GM12878 (cell line): Measurements from ENCODE around the gene FOXF1. TPM values are rescaled to one million over a fixed set of nuclear protein-coding genes. Genes with fewer than 3 reads are reported as not detected.

ENCODE experiments used
- ATF7 ChIP-seq: fragments of 450-650 bp; IDR thresholded peaks from 2 replicates; pipeline ENCODE4 v1.6.1; 2016; ENCODE audit warnings: low read depth, mild to moderate bottlenecking
- BMI1 ChIP-seq: fragments of 450-650 bp; IDR thresholded peaks from 2 replicates; pipeline ENCODE4 v1.6.1; 2016; ENCODE audit warnings: mild to moderate bottlenecking, moderate library complexity, borderline replicate concordance
- CEBPZ ChIP-seq: fragments of 150-350 bp; IDR thresholded peaks from 2 replicates; pipeline ENCODE4 v1.6.1; 2016; ENCODE audit warnings: low read depth, low read length
- CREB1 ChIP-seq: IDR thresholded peaks from 2 replicates; pipeline ENCODE4 v1.6.1; 2012; ENCODE audit warnings: low read depth, mild to moderate bottlenecking, inconsistent platforms
- GABPA ChIP-seq: IDR thresholded peaks from 2 replicates; pipeline ENCODE4 v1.6.1; 2014; ENCODE audit warnings: antibody characterized with exemption, low read depth, mild to moderate bottlenecking, inconsistent platforms
- HCFC1 ChIP-seq: fragments of 150-350 bp; IDR thresholded peaks from 2 replicates; pipeline ENCODE4 v1.6.1; 2014; ENCODE audit warnings: low read length
- HSF1 ChIP-seq: fragments of 150-350 bp; IDR thresholded peaks from 2 replicates; pipeline ENCODE4 v1.6.1; 2014; ENCODE audit warnings: mild to moderate bottlenecking, low read depth, low read length
- IRF4 ChIP-seq: IDR thresholded peaks from 2 replicates; pipeline ENCODE4 v1.6.1; 2011; ENCODE audit warnings: low read depth, low read length
- KLF5 ChIP-seq: fragments of 450-650 bp; IDR thresholded peaks from 2 replicates; pipeline ENCODE4 v1.6.1; 2014; ENCODE audit warnings: mild to moderate bottlenecking; ENCODE audit not compliant: partially characterized antibody
- NFIC ChIP-seq: IDR thresholded peaks from 2 replicates; pipeline ENCODE4 v1.6.1; 2012; ENCODE audit warnings: low read depth, mild to moderate bottlenecking, inconsistent platforms, low read length, moderate library complexity
- PKNOX1 ChIP-seq: fragments of 450-650 bp; IDR thresholded peaks from 2 replicates; pipeline ENCODE4 v1.6.1; 2016; ENCODE audit warnings: mild to moderate bottlenecking
- POLR2A ChIP-seq: IDR thresholded peaks from 2 replicates; pipeline ENCODE4 v1.6.1; 2011; ENCODE audit warnings: low read depth, mild to moderate bottlenecking, low read length
- RELA ChIP-seq: fragments of 450-650 bp; IDR thresholded peaks from 2 replicates; pipeline ENCODE4 v1.8.0; 2014; ENCODE audit warnings: borderline replicate concordance; ENCODE audit not compliant: partially characterized antibody
- SMAD5 ChIP-seq: IDR thresholded peaks from 2 replicates; pipeline ENCODE4 v1.6.1; 2016; ENCODE audit warnings: antibody characterized with exemption, low read depth
- SP1 ChIP-seq: IDR thresholded peaks from one replicate; pipeline ENCODE4 v1.6.1; 2011; ENCODE audit warnings: low read depth, low read length
- TAF1 ChIP-seq: IDR thresholded peaks from 2 replicates; pipeline ENCODE4 v1.6.1; 2011; ENCODE audit warnings: mild to moderate bottlenecking, low read depth, low read length, borderline replicate concordance
- TARDBP ChIP-seq: IDR thresholded peaks from 2 replicates; pipeline ENCODE4 v1.6.1; 2016; ENCODE audit warnings: borderline replicate concordance
- YY1 ChIP-seq: IDR thresholded peaks from 2 replicates; pipeline ENCODE4 v1.6.1; 2011; ENCODE audit warnings: low read depth, mild to moderate bottlenecking, low read length
- polyA plus RNA-seq, 11 experiments: library from polyadenylated mRNA; depleted of rRNA in 4 of 11; unstranded in 6 of 11; stranded (reverse) in 5 of 11; fragments of >200 nt; fragmentation: Nextera tagmentation in 4 of 11; fragmentation: Illumina TruSeq in 1 of 11; extraction: Ambion mirVana in 4 of 11; extraction: Trizol in 1 of 11; gene quantifications; 1 replicate in 1 of 11; 2 replicates in 10 of 11; pipeline versions ENCODE4 v1.2.1 to v1.2.3, GENCODE V29; 2011 to 2016; ENCODE audit warnings: inconsistent platforms in 2 of 11, missing spikeins in 2 of 11, low read depth in 1 of 11
- total RNA-seq, 4 experiments: library from RNA; depleted of rRNA in 3 of 4; stranded (reverse); fragments of >200 nt in 3 of 4; fragmentation: Illumina TruSeq in 1 of 4; extraction: Trizol in 1 of 4; gene quantifications; 2 replicates each; pipeline versions ENCODE4 v1.2.1 to v1.2.3, GENCODE V29; 2013 to 2021
- TF ChIP-seq, protein P1 (sequence below): IDR thresholded peaks from 2 replicates; pipeline ENCODE4 v1.6.1; 2012; ENCODE audit warnings: mild to moderate bottlenecking, low read depth, low read length
- TF ChIP-seq, protein P2 (sequence below), 3 experiments: IDR thresholded peaks in 2 of 3; conservative IDR thresholded peaks in 1 of 3; 2 replicates each; pipeline ENCODE4 v1.5.1; 2011; ENCODE audit warnings: low read depth in 3 of 3, low read length in 3 of 3, mild to moderate bottlenecking in 3 of 3, control low read depth in 2 of 3, moderate library complexity in 2 of 3, inconsistent platforms in 1 of 3, mixed read lengths in 1 of 3; ENCODE audit not compliant: control insufficient read depth in 2 of 3, insufficient read depth in 1 of 3; ENCODE audit errors: extremely low read depth in 1 of 3

Gene FOXF1
- total and polyA plus RNA-seq, 10 of the 15 experiments (the other 5 are each of a cell fraction or from before 2014, with no cell fraction given): 0.01 TPM; not detected in 9

GRCh38 chr16:86554917-86555703 is 44.8 kb downstream of the FOXF1 start, which contains the start of gene MTHFSD (continued):
- peak; percentile 91 for TF ChIP-seq POLR2A
- TF ChIP-seq HCFC1: peak; percentile 82
- TF ChIP-seq BMI1: no peak
- TF ChIP-seq CEBPZ: no peak
- peak; percentile 100 for TF ChIP-seq CREB1
- TF ChIP-seq IRF4: no peak
- TF ChIP-seq ATF7: peak; percentile 97
- TF ChIP-seq KLF5: no peak
- no peak for TF ChIP-seq PKNOX1
- peak; percentile 16 for TF ChIP-seq RELA
- no peak for TF ChIP-seq GABPA
- TF ChIP-seq, protein P1, sequence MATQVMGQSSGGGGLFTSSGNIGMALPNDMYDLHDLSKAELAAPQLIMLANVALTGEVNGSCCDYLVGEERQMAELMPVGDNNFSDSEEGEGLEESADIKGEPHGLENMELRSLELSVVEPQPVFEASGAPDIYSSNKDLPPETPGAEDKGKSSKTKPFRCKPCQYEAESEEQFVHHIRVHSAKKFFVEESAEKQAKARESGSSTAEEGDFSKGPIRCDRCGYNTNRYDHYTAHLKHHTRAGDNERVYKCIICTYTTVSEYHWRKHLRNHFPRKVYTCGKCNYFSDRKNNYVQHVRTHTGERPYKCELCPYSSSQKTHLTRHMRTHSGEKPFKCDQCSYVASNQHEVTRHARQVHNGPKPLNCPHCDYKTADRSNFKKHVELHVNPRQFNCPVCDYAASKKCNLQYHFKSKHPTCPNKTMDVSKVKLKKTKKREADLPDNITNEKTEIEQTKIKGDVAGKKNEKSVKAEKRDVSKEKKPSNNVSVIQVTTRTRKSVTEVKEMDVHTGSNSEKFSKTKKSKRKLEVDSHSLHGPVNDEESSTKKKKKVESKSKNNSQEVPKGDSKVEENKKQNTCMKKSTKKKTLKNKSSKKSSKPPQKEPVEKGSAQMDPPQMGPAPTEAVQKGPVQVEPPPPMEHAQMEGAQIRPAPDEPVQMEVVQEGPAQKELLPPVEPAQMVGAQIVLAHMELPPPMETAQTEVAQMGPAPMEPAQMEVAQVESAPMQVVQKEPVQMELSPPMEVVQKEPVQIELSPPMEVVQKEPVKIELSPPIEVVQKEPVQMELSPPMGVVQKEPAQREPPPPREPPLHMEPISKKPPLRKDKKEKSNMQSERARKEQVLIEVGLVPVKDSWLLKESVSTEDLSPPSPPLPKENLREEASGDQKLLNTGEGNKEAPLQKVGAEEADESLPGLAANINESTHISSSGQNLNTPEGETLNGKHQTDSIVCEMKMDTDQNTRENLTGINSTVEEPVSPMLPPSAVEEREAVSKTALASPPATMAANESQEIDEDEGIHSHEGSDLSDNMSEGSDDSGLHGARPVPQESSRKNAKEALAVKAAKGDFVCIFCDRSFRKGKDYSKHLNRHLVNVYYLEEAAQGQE: no peak
- peak; percentile 15 for TF ChIP-seq SP1
- TF ChIP-seq, protein P2, sequence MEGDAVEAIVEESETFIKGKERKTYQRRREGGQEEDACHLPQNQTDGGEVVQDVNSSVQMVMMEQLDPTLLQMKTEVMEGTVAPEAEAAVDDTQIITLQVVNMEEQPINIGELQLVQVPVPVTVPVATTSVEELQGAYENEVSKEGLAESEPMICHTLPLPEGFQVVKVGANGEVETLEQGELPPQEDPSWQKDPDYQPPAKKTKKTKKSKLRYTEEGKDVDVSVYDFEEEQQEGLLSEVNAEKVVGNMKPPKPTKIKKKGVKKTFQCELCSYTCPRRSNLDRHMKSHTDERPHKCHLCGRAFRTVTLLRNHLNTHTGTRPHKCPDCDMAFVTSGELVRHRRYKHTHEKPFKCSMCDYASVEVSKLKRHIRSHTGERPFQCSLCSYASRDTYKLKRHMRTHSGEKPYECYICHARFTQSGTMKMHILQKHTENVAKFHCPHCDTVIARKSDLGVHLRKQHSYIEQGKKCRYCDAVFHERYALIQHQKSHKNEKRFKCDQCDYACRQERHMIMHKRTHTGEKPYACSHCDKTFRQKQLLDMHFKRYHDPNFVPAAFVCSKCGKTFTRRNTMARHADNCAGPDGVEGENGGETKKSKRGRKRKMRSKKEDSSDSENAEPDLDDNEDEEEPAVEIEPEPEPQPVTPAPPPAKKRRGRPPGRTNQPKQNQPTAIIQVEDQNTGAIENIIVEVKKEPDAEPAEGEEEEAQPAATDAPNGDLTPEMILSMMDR (IDR thresholded peaks at IDR 0.05 in 2 of 3, conservative IDR thresholded peaks at IDR 0.05 in 1 of 3; ENCODE audit: control insufficient read depth in 2 of 3, extremely low read depth in 1 of 3, insufficient read depth in 1 of 3, low read depth in 3 of 3, low read length in 3 of 3): no peak
- TF ChIP-seq HSF1: no peak
- TF ChIP-seq YY1: peak; percentile 77
- TF ChIP-seq TAF1: peak; percentile 68; the same call in 1 of the 2 replicates
- peak; percentile 71; the same call in 1 of the 2 replicates for TF ChIP-seq SMAD5
- no peak for TF ChIP-seq NFIC
- TF ChIP-seq TARDBP: no peak
